Measurements from ENCODE around the gene PLCL1.

PLCL1 gene

DNA sequence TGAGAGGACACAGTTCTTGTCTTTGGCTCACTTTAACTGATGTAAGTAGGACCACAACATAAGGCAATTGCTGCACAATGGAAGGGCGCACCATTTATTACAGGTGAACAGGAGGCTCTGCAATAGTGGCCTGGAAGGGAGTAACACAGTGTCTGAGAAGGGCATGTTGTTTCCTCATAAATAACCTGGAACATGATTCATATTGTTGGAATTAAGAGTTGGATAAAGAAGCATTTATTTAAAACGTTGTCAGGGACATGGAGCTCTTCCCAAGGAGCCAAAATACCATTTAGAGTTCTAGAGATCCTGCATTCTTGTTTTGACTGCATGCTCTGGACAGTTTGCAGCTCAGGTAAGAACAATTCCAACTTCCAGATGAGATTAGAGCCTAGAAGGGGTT lies 110.4 kb downstream of the PLCL1 start:
- DNase-seq (ENCODE audit: low read depth in 1 of 2, low spot score in 1 of 2): no peak
- H3K4me3 ChIP-seq (replicated peaks; ENCODE audit: insufficient read depth, low read length): no peak overlapping the region
- TF ChIP-seq, protein P1, sequence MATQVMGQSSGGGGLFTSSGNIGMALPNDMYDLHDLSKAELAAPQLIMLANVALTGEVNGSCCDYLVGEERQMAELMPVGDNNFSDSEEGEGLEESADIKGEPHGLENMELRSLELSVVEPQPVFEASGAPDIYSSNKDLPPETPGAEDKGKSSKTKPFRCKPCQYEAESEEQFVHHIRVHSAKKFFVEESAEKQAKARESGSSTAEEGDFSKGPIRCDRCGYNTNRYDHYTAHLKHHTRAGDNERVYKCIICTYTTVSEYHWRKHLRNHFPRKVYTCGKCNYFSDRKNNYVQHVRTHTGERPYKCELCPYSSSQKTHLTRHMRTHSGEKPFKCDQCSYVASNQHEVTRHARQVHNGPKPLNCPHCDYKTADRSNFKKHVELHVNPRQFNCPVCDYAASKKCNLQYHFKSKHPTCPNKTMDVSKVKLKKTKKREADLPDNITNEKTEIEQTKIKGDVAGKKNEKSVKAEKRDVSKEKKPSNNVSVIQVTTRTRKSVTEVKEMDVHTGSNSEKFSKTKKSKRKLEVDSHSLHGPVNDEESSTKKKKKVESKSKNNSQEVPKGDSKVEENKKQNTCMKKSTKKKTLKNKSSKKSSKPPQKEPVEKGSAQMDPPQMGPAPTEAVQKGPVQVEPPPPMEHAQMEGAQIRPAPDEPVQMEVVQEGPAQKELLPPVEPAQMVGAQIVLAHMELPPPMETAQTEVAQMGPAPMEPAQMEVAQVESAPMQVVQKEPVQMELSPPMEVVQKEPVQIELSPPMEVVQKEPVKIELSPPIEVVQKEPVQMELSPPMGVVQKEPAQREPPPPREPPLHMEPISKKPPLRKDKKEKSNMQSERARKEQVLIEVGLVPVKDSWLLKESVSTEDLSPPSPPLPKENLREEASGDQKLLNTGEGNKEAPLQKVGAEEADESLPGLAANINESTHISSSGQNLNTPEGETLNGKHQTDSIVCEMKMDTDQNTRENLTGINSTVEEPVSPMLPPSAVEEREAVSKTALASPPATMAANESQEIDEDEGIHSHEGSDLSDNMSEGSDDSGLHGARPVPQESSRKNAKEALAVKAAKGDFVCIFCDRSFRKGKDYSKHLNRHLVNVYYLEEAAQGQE (IDR thresholded peaks at IDR 0.05; ENCODE audit: insufficient replicate concordance, low read depth): no peak
- TF ChIP-seq POLR2AphosphoS5 (IDR thresholded peaks at IDR 0.05; ENCODE audit: low read depth) (no peak), SPI1 (IDR thresholded peaks at IDR 0.05; ENCODE audit: borderline replicate concordance, low read depth) (no peak), GABPA (IDR thresholded peaks at IDR 0.05; ENCODE audit: low read depth) (no peak)
- TF ChIP-seq, protein P2, sequence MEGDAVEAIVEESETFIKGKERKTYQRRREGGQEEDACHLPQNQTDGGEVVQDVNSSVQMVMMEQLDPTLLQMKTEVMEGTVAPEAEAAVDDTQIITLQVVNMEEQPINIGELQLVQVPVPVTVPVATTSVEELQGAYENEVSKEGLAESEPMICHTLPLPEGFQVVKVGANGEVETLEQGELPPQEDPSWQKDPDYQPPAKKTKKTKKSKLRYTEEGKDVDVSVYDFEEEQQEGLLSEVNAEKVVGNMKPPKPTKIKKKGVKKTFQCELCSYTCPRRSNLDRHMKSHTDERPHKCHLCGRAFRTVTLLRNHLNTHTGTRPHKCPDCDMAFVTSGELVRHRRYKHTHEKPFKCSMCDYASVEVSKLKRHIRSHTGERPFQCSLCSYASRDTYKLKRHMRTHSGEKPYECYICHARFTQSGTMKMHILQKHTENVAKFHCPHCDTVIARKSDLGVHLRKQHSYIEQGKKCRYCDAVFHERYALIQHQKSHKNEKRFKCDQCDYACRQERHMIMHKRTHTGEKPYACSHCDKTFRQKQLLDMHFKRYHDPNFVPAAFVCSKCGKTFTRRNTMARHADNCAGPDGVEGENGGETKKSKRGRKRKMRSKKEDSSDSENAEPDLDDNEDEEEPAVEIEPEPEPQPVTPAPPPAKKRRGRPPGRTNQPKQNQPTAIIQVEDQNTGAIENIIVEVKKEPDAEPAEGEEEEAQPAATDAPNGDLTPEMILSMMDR (IDR thresholded peaks at IDR 0.05; ENCODE audit: insufficient read depth, low read length): no peak
- peaks cover 7% of the 10 kb centered on the region for H3K27me3 ChIP-seq (ENCODE audit: insufficient read depth, poor library complexity, severe bottlenecking)
- H3K27ac ChIP-seq (replicated peaks): no peak overlapping the region

GRCh38 chr2:197915548-197916265 lies 111.3 kb downstream of the PLCL1 start:
- TF ChIP-seq, protein P2 (IDR thresholded peaks at IDR 0.05; ENCODE audit: insufficient read depth, low read length): no peak
- TF ChIP-seq SPI1 (IDR thresholded peaks at IDR 0.05; ENCODE audit: borderline replicate concordance, low read depth) (no peak), POLR2AphosphoS5 (IDR thresholded peaks at IDR 0.05; ENCODE audit: low read depth) (peak; percentile 48; the same call in 1 of the 2 replicates), GABPA (IDR thresholded peaks at IDR 0.05; ENCODE audit: low read depth) (no peak)
- TF ChIP-seq, protein P1 (IDR thresholded peaks at IDR 0.05; ENCODE audit: insufficient replicate concordance, low read depth): no peak
- Histone ChIP-seq H3K4me3 (replicated peaks; ENCODE audit: insufficient read depth, low read length) (no peak overlapping the region), H3K27ac (replicated peaks) (no peak overlapping the region), H3K27me3 (ENCODE audit: insufficient read depth, poor library complexity, severe bottlenecking) (no peaks in the 10 kb centered on the region)
- peak; percentile 66 to 79 for DNase-seq (ENCODE audit: low read depth in 1 of 2, low spot score in 1 of 2)

GRCh38 chr2:197919487-197919886 lies 115.1 kb downstream of the PLCL1 start:
- Histone ChIP-seq H3K27me3 (ENCODE audit: insufficient read depth, poor library complexity, severe bottlenecking) (no peaks in the 10 kb centered on the region), H3K27ac (replicated peaks) (0 out of 2 replicates have a peak overlapping the region, but pooled peaks have one; percentile 0), H3K4me3 (replicated peaks; ENCODE audit: insufficient read depth, low read length) (no peak overlapping the region)
- TF ChIP-seq SPI1 (IDR thresholded peaks at IDR 0.05; ENCODE audit: borderline replicate concordance, low read depth) (peak; percentile 89), GABPA (IDR thresholded peaks at IDR 0.05; ENCODE audit: low read depth) (peak; percentile 86), POLR2AphosphoS5 (IDR thresholded peaks at IDR 0.05; ENCODE audit: low read depth) (no peak)
- peak; percentile 7 to 61 for DNase-seq (ENCODE audit: low read depth in 1 of 2, low spot score in 1 of 2)

DNA sequence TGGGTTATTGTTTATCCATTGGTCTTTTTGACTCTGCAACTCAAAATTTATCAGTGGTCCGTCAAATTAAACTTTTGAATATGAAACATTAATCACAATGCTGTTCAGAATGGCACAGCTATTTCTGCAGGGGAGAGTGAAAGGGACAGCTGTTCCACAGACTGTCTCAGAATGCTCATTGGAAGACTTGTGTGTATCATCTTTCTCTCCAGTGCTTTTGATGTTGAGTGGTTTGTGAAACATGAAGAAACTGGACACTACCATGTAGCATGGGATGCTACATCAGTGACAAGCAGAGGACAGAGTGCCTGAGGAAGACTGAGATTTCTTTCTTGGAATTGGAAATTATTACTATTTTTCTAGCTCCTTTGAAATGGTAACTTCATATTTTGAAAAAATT lies 115.7 kb downstream of the PLCL1 start:
- no peak for DNase-seq (ENCODE audit: low read depth in 1 of 2, low spot score in 1 of 2)
- Histone ChIP-seq H3K27me3 (ENCODE audit: insufficient read depth, poor library complexity, severe bottlenecking) (no peaks in the 10 kb centered on the region), H3K4me3 (replicated peaks; ENCODE audit: insufficient read depth, low read length) (no peak overlapping the region), H3K27ac (replicated peaks) (no peak overlapping the region)
- TF ChIP-seq POLR2AphosphoS5 (IDR thresholded peaks at IDR 0.05; ENCODE audit: low read depth) (no peak), GABPA (IDR thresholded peaks at IDR 0.05; ENCODE audit: low read depth) (no peak), SPI1 (IDR thresholded peaks at IDR 0.05; ENCODE audit: borderline replicate concordance, low read depth) (no peak)
- TF ChIP-seq, protein P2 (IDR thresholded peaks at IDR 0.05; ENCODE audit: insufficient read depth, low read length): no peak
- TF ChIP-seq, protein P1 (IDR thresholded peaks at IDR 0.05; ENCODE audit: insufficient replicate concordance, low read depth): no peak

Data from HL-60 (cell line).